GM21717 (cell line): ENCODE data around the gene OSBPL1A.
"Not testable (repeated sequence)": the region's sequence is repeated elsewhere in the genome, so short reads cannot be mapped to it uniquely, and the experiment has no call there.

Experiments
- ATAC-seq: cut with Tn5 transposase; IDR thresholded peaks from one replicate; pipeline ENCODE4 v1.9.1; 2021; ENCODE audit warnings: mild to moderate bottlenecking, moderate library complexity; ENCODE audit not compliant: unreplicated experiment

OSBPL1A gene

DNA sequence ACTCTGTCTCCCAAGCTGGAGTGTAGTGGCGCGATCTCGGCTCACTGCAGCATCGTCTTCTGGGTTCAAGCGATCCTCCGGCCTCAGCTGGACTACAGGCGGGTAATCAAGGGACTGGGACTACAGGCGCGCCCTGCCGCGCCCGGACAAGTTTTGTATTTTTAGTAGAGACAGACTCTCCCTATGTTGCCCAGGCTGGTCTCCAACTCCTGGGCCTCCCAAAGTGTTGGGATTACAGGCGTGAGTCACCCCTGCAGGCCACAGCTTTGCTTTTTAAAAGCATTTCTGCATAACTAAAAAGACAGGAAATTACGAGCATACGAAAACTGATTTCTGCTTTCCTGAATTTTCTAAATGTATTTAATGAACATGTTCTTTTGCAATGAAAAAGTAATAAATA is 916 bp upstream of the OSBPL1A start:
- no peak for ATAC-seq

- ATAC-seq = no peak
Observed at GRCh38 chr18:24397131-24397693, 412 bp downstream of the OSBPL1A start.

DNA sequence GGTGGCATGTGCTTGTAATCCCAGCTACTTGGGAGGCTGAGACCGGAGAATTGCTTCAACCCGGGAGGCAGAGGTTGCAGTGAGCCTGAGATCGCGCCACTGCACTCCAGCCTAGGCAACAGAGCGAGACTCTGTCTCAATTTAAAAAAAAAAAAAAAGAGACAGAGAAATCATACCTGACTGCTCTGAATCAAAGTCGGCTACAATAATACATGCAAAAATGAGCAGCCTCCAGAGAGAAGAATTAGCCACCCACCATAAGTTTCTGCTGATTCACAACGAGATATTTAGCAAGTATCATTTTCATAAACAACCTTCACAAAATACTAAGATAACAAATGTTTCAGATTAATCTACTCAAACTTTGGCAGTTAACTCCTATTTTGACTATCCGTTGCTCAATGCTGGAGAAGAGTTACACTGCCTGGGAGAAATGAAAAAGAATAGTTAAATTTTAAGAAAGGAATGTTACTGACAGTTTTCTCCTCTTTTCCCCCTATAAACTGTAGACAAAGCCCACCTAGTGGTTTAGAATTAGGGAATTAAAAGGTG is 1.5 kb downstream of the OSBPL1A start:
- no peak for ATAC-seq

DNA sequence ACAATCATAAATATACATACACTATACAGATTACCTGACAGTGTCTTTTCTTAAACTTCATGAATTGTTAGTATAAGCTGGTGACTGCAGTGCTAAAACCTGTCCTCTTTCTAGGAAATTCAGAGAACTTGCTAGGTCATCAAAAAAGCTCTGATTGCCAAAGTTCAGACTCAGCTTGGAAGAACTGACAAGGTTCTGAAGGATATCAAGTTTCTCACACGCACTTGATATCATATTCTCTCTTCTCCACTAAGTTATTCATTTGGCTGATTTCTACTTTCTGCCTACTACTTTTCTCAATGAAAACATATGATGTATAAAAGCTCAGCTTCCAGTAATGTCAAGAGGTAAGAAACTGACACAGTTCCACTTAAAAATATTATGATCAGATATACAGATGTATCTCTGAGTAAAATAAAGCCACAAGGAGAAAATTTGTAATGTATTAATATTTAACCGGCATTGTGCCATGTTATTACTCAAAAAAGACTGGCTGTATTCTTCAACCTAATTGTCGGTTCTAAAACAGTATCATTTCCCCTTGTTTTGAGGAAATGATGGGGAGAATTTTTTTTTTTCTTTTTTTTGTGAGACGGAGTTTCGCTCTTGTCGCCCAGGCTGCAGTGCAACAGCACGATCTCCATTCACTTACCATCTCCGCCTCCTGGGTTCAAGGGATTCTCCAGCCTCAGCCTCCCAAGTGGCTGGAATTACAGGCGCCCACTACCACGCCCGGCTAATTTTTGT is 2.4 kb downstream of the OSBPL1A start:
- no peak for ATAC-seq

DNA sequence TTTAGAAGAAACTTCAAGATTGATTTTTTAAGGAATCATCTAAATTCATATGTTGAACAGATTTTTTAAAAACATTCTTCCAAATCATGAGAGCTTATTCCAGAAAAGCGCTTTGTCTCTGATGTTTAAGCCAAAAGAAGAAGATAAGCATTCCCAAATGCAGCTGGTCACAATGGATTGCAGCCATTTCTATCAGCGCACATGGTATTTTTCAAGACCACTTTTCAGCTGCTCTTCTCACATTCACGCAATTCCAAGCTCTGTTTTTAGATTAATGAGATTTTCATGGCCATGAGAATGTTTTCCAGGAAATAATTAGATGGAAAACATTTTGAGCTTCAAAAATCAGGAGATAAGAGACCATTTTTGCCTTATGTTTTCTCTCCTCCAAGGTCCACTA is 8.7 kb downstream of the OSBPL1A start:
- ATAC-seq = no peak

GRCh38 chr18:24386681-24387080 is 10.9 kb downstream of the OSBPL1A start:
- ATAC-seq = no peak

DNA sequence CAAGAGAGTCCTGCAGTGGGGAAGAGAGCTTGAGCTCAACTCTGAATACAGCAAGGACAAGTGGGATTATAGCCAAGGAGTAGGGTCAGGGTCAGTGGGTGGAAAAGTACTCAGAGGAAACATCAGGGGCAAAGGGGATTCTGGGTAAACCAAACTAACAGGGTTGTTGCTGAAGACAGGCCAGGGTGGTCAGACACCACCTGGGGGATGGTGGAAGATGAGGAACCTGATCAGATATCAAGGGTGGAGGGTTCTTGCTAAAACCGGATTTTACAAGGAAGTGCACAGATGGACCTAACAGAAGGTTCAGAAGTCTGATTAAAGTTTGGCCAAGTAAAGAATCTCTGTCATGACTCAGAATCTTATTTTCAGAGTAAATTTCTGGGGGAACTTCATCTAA is 16.5 kb downstream of the OSBPL1A start:
- no peak for ATAC-seq

DNA sequence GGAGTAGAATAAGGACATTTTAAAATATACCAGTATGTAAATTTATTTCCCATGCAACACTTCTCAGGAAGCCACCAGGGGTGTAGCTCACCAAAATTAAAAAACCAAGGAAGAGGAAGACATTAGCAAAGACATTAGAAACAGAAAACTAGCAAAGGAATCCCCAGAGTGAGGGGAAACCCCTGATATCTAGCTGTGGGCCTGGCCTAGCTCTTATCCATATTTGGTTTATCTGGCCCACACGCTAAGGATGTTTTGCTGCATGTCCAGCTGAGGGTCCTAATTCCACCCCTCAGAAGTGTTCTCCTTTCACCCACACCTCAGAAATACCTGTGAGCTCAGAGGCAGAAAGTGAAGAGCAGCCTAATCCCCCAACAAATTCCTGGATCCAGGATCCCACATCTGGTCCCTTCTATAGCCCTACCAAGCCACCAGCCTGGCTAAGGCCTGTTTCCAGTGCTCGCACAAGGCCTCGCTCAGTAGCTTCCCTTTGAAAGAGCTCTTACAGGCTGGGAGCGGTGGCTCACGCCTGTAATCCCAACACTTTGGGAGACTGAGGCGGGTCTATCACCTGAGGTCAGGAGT is 17.4 kb downstream of the OSBPL1A start:
- ATAC-seq = no peak

DNA sequence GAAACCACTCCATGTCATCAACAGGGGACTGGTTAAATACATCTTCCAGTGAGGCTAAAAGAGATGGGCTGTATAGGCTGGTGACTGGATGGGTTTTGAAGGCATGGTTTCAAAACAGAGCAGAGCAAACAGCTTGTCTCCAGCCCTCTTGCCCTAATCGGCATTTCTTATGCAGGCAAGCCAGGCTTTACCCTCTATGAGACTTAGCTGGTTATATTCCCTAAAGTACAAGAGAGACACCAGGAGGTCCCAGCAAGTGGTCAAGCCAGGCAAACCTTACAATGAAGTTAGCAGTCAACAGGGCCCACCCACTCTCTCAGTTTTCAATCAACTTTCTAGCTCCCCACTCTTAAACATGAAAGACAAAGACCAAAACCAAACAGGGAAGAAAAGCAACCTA is 19.0 kb downstream of the OSBPL1A start:
- ATAC-seq = no peak

DNA sequence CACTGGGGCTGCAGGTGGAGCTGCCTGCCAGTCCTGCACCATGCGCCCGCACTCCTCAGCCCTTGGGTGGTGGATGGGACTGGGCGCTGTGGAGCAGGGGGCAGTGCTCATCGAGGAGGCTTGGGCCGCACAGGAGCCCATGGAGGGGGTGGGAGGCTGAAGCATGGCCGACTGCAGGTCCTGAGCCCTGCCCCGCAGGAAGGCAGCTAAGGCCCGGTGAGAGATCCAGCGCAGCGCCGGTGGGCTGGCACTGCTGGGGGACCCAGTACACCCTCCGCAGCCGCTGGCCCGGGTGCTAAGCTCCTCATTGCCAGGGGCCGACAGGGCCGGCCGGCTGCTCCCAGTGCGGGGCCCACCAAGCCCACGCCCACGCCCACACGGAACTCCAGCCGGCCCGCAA is 21.1 kb downstream of the OSBPL1A start:
- ATAC-seq = not testable (repeated sequence)

GRCh38 chr18:24373328-24373727 is 24.3 kb downstream of the OSBPL1A start:
- no peak for ATAC-seq

DNA sequence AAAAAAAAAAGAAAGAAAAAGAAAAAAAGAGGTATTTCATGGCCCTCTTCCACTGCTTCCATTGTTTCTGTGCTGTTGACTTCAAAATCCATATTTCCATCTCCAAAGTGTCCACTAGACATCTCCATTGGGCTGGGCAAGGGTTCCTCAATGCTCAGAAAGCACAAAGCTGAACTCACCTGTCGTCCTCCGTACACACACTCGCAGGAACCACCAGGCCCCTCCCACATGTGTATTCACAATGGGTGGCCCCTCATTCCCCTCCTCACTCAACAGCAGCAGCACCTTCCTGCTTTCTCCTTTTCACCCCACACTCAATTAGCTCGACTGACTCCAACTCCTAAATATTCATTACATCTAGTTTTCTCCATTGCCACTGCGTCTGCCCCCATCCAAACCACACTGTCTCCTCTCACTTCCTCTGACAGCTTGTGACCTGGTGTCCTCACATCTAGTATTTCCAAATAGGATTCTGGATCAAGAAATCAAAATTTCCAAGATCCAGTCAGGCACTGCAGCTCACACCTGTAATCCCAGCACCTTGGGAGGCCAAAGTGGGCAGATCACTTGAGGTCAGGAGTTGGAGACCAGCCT is 25.2 kb downstream of the OSBPL1A start:
- ATAC-seq = no peak

GRCh38 chr18:24370120-24370519 is 27.5 kb downstream of the OSBPL1A start:
- ATAC-seq = no peak

- no peak for ATAC-seq
Observed at GRCh38 chr18:24369426-24369825, 28.2 kb downstream of the OSBPL1A start.

- ATAC-seq = no peak
Observed at GRCh38 chr18:24368749-24369148, 28.9 kb downstream of the OSBPL1A start.

DNA sequence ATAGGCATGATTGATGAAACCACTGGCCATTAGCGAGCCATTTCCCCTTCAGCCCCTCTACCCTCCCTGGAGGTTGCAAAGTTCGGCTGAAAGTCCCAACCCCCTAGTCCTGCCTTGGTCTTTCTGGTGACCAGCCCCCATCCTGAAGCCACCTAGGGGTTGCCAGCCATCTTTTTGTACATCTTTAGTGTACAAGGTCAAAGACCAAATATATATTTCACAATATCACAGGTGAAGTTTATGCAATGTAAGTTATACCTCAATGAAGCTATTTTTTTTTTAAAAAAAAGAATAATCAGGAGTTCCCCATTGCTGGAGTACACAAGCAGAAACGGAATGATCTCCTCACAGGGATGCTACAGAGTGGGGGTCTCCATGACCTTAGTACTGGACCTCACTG is 31.3 kb downstream of the OSBPL1A start:
- no peak for ATAC-seq

GRCh38 chr18:24364177-24364576 is 33.4 kb downstream of the OSBPL1A start:
- ATAC-seq = no peak

GRCh38 chr18:24362757-24363156 is 34.9 kb downstream of the OSBPL1A start:
- no peak for ATAC-seq

GRCh38 chr18:24359787-24360530 is 37.7 kb downstream of the OSBPL1A start:
- ATAC-seq = not testable (repeated sequence)

- ATAC-seq = no peak
Observed at GRCh38 chr18:24354278-24354677, 43.3 kb downstream of the OSBPL1A start.

DNA sequence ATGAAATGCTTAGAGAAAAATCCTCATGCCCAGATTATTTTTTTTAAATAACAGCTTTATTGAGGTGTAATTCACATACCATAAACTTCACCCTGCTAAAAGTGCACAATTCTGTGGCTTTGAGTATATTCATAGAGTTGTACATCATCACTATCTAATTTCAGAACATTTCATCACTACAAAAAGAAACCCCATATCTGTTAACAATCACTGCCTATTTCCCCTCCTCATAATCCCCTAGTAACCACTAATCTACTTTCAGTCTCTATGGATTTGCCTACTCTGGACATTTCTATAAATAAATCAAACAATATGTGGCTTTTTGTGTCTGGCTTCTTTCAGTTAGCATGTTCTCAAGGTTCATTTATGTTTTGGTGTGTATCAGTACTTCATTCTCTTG is 51.4 kb downstream of the OSBPL1A start:
- no peak for ATAC-seq
